GM18858 (cell line): ENCODE results near the gene WDR64.

Source experiments
- ATAC-seq: cut with Tn5 transposase; IDR thresholded peaks from one replicate; pipeline ENCODE4 v1.9.1; 2021; ENCODE audit not compliant: unreplicated experiment

Gene WDR64

GRCh38 chr1:241652012-241652411 lies at the start of gene WDR64:
Gene WDR64, plus strand, starts transcription at chr1:241652281. Its CDS starts 204 bp downstream, at chr1:241652485.
- ATAC-seq = no peak

DNA sequence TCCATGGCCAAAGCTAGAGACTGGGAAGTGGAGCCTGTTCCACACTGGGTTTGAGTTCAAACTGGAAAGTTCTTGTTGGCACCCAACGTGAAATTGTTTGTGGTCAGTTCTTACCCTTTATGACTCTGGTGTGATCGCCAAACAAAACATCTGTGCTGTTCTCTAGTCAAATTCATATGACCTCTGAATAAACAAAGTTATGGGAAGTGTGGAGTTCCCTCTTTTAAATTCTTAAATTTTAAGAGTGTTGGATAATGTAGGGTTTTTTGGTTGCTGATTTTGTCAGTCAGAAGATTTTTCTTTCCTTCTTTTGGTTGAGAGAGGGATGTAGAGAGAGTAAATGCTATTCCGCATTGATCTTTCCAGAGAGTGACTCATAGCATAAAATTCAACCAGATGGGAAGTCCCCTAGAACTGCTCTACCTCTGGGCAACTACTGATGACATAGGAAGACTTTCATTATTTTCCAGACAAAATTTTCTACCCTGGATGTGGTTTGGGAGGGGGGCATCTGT lies 48.3 kb upstream of the WDR64 start:
- no peak for ATAC-seq

GRCh38 chr1:241605146-241605805 lies 46.8 kb upstream of the WDR64 start:
- ATAC-seq = no peak

- ATAC-seq = no peak
Measured at GRCh38 chr1:241606544-241606943, 45.5 kb upstream of the WDR64 start.

- no peak for ATAC-seq
Measured at GRCh38 chr1:241607497-241607896, 44.6 kb upstream of the WDR64 start.

- no peak for ATAC-seq
Measured at GRCh38 chr1:241608379-241609033, 43.6 kb upstream of the WDR64 start.

GRCh38 chr1:241610056-241610815 lies 41.8 kb upstream of the WDR64 start:
- no peak for ATAC-seq

GRCh38 chr1:241611063-241611462 lies 41.0 kb upstream of the WDR64 start:
- peak; percentile 92 for ATAC-seq

DNA sequence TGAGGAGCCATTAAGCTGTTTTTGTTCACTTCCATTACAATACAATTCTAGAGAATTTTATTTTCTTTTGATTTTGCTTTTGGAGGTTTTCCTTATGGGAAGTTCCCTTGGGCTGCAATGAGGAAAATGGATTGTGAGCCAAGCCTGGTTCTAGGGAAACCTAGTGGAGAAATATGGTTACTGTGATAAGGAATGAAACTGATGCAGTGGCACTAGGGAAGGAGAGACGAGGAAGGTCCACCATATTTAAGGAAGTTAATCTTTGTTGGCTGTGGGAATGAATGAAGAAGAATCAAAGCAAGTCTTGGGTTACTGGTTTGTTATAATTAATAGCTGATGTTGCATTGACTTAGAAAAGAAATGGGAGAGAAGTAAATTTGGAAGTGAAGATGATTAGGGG lies 40.3 kb upstream of the WDR64 start:
- ATAC-seq = no peak

GRCh38 chr1:241612533-241613477 lies 39.3 kb upstream of the WDR64 start:
- no peak for ATAC-seq

- no peak for ATAC-seq
Measured at GRCh38 chr1:241614144-241614543, 37.9 kb upstream of the WDR64 start.

GRCh38 chr1:241614572-241614971 lies 37.5 kb upstream of the WDR64 start:
- no peak for ATAC-seq

- no peak for ATAC-seq
Measured at GRCh38 chr1:241615043-241615974, 36.8 kb upstream of the WDR64 start.

- ATAC-seq = no peak
Measured at GRCh38 chr1:241617426-241617825, 34.7 kb upstream of the WDR64 start.

DNA sequence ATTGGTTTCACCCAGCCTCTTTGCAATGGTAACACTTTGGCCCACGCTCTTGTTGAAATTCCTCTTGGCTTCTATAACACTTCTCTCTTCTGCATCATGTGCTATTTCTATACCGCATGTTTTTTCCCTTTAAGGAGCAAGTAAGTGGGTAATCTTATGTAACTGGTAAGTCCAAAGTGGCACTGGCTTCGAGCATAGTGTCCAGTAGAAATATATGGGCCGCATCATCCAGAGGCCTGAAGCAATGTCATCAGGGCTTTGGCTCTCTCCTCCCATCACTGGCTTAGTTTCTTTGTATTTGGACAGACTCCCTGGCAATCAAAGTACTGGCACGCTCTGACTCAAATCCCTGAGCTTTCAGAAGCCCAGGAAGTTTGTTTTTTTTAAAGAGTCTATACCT lies 29.4 kb upstream of the WDR64 start:
- ATAC-seq = no peak

DNA sequence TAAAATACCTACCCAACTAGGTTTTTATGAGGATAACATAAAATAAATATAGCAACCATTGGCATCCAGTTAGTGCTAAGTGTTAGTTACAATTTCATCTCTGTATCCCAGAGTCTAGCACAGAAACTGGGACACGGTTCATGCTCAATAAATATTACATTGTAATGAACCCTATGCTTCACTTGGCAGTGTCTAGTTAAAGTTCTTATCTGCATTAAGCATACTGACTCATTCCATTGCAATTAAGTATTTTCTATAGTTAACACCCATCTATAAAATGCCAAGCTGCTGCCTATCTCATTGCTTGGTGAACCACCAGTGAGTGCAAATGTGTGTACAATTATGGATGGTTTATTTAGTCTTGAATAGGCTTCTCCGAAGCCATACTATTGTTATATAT lies 27.1 kb upstream of the WDR64 start:
- ATAC-seq = no peak

GRCh38 chr1:241627453-241628259 lies 24.4 kb upstream of the WDR64 start:
- peak; percentile 72 for ATAC-seq

DNA sequence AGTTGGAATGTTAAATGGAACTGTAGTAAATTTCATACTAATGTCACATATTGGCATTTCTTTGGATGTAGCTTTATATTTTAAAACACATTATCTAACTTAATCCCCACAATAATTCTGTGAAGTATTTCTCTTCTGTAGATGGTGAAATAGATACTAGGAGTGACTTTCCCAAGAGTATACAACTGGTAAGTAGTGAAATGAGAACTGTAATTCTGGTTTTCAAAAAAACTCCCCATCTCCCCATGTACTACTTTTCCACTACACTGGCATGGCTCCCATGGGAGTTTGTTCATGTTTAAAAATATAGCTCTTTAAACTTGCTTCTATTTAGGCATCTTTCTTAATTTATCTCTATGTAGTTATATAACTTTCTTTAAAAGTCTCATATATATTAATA lies 22.1 kb upstream of the WDR64 start:
- ATAC-seq = no peak

DNA sequence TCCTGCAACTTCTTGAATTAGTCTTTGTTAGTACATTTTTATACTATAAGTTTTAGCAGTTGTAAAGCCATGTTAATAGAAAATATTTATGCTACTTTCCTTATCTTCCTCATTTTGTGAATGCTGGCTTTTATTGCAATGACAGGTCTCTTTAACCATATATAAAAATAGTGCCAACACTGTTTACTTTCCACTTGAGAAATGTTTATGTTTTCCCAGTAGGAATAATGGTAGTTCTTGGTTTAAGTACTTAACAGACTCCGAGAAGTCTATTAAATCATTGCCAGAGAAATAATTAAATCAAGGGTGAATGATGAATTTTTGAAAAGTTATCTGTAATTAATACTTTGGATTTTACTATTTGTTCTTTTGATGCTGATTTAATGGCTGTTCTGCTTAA lies 21.6 kb upstream of the WDR64 start:
- no peak for ATAC-seq
